ENCODE measurements around the gene HS1BP3. TPM values are rescaled to one million over a fixed set of nuclear protein-coding genes. Genes with fewer than 3 reads are reported as not detected.

The HS1BP3 gene, protein sequence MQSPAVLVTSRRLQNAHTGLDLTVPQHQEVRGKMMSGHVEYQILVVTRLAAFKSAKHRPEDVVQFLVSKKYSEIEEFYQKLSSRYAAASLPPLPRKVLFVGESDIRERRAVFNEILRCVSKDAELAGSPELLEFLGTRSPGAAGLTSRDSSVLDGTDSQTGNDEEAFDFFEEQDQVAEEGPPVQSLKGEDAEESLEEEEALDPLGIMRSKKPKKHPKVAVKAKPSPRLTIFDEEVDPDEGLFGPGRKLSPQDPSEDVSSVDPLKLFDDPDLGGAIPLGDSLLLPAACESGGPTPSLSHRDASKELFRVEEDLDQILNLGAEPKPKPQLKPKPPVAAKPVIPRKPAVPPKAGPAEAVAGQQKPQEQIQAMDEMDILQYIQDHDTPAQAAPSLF
- 19.4 and 19.6 TPM in 2 replicates for total RNA-seq
- long read RNA-seq, partial matches to known transcripts: 3 of 7 reads
- long read RNA-seq, other reads (novel, unspliced or antisense): 2 of 7 reads

DNA sequence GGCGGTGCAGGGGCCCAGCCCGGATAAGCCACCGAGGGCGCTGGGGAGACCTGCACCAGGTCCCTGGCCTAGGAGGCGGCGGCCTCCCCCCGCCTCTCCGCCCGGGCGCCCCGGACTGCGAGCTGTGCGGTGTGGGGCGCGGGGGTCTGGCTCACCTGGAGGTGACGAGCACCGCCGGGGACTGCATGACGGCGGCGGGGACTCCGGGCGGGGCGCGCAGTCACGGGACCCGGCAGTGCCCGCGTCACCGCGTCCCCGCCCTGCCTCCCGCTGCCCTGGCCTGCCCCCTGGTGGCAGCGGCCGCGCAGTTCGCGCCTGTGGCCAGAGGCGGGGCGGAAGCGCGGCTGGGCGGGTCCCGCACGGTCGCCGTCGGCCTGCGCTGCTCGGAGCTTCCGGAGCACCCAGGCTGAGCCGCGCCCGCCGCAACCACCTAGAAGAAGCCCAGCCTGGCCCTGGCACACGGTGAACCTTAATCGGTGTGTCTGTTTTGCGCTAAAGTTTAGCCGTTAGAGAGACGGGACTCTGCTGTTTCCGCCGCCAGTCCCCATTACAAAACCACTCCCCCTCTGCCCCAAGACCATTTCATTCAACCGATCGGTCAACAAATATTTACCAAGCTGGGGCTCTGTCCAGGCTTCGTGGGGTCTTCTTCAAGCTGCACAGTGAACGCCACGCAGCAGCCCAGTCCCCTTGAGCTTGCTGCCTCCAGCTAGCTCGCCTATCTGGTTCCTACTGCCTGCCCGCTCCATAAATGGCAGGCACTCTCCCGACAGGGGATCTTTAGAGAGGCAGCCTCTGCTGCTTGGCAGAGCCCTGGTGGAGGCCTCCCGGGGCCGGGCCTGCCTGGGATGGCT lies at the start of gene HS1BP3:
TSS of gene HS1BP3 (minus strand) at position 222 of the 854 bp plus-strand sequence. CDS start at position 187, 35 bp downstream.
- H3K4me1 Mint-ChIP-seq: peaks cover 35% of the 10 kb centered on the region
- peak; percentile 81 for DNase-seq (ENCODE audit: low read depth, low spot score)
- no peaks in the 10 kb centered on the region for H3K36me3 Mint-ChIP-seq (ENCODE audit: low read depth)
- H3K9me3 Mint-ChIP-seq: no peaks in the 10 kb centered on the region
- H3K4me3 Mint-ChIP-seq: peak within 1 kb of the TSS; percentile 93
- TF ChIP-seq, protein P1, sequence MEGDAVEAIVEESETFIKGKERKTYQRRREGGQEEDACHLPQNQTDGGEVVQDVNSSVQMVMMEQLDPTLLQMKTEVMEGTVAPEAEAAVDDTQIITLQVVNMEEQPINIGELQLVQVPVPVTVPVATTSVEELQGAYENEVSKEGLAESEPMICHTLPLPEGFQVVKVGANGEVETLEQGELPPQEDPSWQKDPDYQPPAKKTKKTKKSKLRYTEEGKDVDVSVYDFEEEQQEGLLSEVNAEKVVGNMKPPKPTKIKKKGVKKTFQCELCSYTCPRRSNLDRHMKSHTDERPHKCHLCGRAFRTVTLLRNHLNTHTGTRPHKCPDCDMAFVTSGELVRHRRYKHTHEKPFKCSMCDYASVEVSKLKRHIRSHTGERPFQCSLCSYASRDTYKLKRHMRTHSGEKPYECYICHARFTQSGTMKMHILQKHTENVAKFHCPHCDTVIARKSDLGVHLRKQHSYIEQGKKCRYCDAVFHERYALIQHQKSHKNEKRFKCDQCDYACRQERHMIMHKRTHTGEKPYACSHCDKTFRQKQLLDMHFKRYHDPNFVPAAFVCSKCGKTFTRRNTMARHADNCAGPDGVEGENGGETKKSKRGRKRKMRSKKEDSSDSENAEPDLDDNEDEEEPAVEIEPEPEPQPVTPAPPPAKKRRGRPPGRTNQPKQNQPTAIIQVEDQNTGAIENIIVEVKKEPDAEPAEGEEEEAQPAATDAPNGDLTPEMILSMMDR (conservative IDR thresholded peaks at IDR 0.05): peak; percentile 92
- peaks cover 14% of the 10 kb centered on the region for H3K27me3 Mint-ChIP-seq (ENCODE audit: low read depth)
- peak within 1 kb of the TSS; percentile 9 for H3K27ac Mint-ChIP-seq (ENCODE audit: unreplicated experiment)

DNA sequence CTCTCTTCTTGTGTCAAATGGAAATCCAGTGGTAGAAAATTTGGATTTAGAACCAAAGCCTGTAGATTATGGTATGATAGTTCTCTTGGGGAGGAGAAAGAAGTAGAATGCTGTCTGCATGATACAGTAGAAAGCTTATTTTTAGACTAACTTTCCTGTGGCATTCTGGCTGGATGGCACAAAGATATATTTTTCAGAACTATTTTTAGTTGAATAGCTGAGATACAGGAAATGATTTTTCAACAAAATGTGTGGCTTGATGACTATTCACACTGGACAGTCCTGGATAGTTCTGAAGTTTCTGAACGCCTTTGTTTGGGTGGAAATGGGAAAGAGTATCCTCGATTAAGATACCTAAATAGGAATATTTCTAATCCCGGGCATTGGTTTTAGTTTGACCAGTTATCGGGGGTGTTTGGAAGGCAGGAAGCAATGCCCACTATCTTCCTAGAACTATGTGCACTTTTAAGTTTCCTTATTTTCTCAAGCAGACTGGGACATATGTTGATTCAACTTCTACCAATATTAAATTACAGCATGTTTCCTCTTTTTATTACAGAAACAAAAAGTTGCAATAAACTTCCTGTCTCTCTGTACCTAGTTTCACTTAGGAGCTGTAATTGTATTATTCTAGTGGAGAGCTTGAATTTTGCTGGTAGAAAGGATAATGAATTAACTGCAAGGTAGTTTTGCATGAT lies 48.2 kb upstream of the HS1BP3 start:
- Mint-ChIP-seq H3K36me3 (ENCODE audit: low read depth) (peaks cover 3% of the 10 kb centered on the region), H3K9me3 (no peaks in the 10 kb centered on the region), H3K27me3 (ENCODE audit: low read depth) (no peaks in the 10 kb centered on the region), H3K27ac (ENCODE audit: unreplicated experiment) (no peak overlapping the region), H3K4me3 (no peak overlapping the region), H3K4me1 (no peaks in the 10 kb centered on the region)
- TF ChIP-seq, protein P1 (conservative IDR thresholded peaks at IDR 0.05): no peak
- DNase-seq (ENCODE audit: low read depth, low spot score): no peak

DNA sequence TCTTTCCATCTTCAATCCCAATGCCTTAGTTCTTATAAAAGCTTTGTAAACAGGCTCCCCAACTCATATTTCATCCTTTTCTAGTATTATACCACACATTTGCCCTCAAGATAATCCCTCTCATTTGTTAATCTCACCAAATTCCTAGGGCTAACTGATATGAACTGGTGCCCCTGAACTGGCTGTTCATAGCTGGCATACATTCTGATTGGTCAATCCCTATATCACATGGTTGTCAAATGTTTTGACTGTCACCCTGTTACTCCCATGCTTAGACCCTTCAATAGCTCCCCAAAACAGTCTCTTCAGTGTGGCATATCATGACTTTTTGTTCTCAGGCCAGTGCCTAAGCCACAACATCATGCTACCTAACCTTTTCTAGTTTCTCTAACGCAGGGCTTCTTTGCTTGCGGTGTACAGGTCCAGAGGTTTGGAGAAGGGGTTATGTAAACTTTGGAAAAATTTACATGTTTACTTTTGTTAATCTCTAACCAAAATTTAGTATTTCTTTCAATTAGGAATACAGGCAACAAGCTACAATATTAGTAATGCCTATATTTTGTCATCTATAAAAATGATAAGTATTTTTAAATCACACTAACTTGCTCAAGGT lies 46.5 kb upstream of the HS1BP3 start:
- TF ChIP-seq, protein P1 (conservative IDR thresholded peaks at IDR 0.05): no peak
- DNase-seq (ENCODE audit: low read depth, low spot score): no peak
- H3K4me1 Mint-ChIP-seq: no peaks in the 10 kb centered on the region
- H3K9me3 Mint-ChIP-seq: no peaks in the 10 kb centered on the region
- no peak overlapping the region for H3K4me3 Mint-ChIP-seq
- H3K36me3 Mint-ChIP-seq (ENCODE audit: low read depth): peaks cover 3% of the 10 kb centered on the region
- no peaks in the 10 kb centered on the region for H3K27me3 Mint-ChIP-seq (ENCODE audit: low read depth)
- no peak overlapping the region for H3K27ac Mint-ChIP-seq (ENCODE audit: unreplicated experiment)

DNA sequence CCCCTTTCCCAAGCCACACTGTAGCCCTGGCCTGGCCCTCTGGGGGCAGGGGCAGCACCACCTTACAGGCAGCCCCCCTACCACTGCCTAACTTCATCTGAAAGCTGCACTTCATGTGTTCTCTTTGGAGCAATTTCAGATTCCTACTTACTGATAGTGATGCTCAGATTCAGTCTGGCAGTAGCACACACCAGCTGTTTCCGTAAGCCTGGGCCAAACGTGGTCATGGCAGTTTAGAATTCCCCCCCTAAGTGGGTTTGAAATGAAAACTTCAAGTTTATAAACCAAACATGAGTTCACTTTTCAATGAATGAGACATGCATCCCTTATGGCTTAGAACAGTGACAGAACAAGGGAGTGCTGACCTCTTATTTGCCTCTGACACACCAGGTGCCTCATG lies 45.5 kb upstream of the HS1BP3 start:
- Mint-ChIP-seq H3K9me3 (no peaks in the 10 kb centered on the region), H3K4me1 (peaks cover 5% of the 10 kb centered on the region), H3K27ac (ENCODE audit: unreplicated experiment) (no peak overlapping the region)

More for the DNA sequence above, 45.5 kb upstream of the HS1BP3 start:
- no peak for DNase-seq (ENCODE audit: low read depth, low spot score)
- Mint-ChIP-seq H3K36me3 (ENCODE audit: low read depth) (peaks cover 3% of the 10 kb centered on the region), H3K27me3 (ENCODE audit: low read depth) (no peaks in the 10 kb centered on the region), H3K4me3 (no peak overlapping the region)
- TF ChIP-seq, protein P1 (conservative IDR thresholded peaks at IDR 0.05): no peak

Measured in neural crest cell (in vitro differentiated cells).